ENCODE results near the gene LFNG. TPM values are rescaled to one million over a fixed set of nuclear protein-coding genes. Genes with fewer than 3 reads are reported as not detected.

Gene LFNG
- polyA plus RNA-seq, 6 donors from 2014 or later = 0.59 to 4.0 (median 2.2) TPM

GRCh38 chr7:2490181-2490651 lies 29.4 kb upstream of the LFNG start:
- H3K4me1 Mint-ChIP-seq = peaks cover 2 to 22% (median 16%) of the 10 kb centered on the region in 3 donors
- no peak overlapping the region for H3K27ac Mint-ChIP-seq
- no peak for DNase-seq
- H3K27me3 Mint-ChIP-seq = peaks cover 9 to 68% (median 42%) of the 10 kb centered on the region in 3 donors
- peaks cover 0 to 14% of the 10 kb centered on the region in 2 donors for H3K36me3 Mint-ChIP-seq
- no peak overlapping the region for H3K4me3 Mint-ChIP-seq
- H3K9me3 Mint-ChIP-seq = peaks cover 0 to 6% (median 0%) of the 10 kb centered on the region in 7 donors
- ATAC-seq (ENCODE audit: low read depth in 2 of 2) = no peak

- DNase-seq (no peak), ATAC-seq (ENCODE audit: low read depth in 2 of 2) (no peak)
- peaks cover 15 to 81% (median 48%) of the 10 kb centered on the region in 3 donors for H3K27me3 Mint-ChIP-seq
- peak overlapping the region in 1 of 8 donors; percentile 57 for H3K4me3 Mint-ChIP-seq
- H3K4me1 Mint-ChIP-seq = peaks cover 2 to 24% (median 21%) of the 10 kb centered on the region in 3 donors
- peaks cover 0 to 14% of the 10 kb centered on the region in 2 donors for H3K36me3 Mint-ChIP-seq
- H3K27ac Mint-ChIP-seq = peak overlapping the region in 1 of 6 donors; percentile 92
- H3K9me3 Mint-ChIP-seq = peaks cover 0 to 6% (median 0%) of the 10 kb centered on the region in 7 donors
These were observed 27.5 kb upstream of the LFNG start for GRCh38 chr7:2492038-2492437.

- peaks cover 0 to 6% (median 0%) of the 10 kb centered on the region in 7 donors for H3K9me3 Mint-ChIP-seq
- peaks cover 0 to 14% of the 10 kb centered on the region in 2 donors for H3K36me3 Mint-ChIP-seq
- ATAC-seq (ENCODE audit: low read depth in 2 of 2) (no peak), DNase-seq (no peak)
- H3K4me1 Mint-ChIP-seq = peaks cover 2 to 26% (median 25%) of the 10 kb centered on the region in 3 donors
- H3K27me3 Mint-ChIP-seq = peaks cover 14 to 80% (median 43%) of the 10 kb centered on the region in 3 donors
- H3K4me3 Mint-ChIP-seq = no peak overlapping the region
- H3K27ac Mint-ChIP-seq = peak overlapping the region in 2 of 6 donors; percentile 53 to 74
These were observed 26.1 kb upstream of the LFNG start for GRCh38 chr7:2493205-2494164.

- peaks cover 6 to 70% (median 43%) of the 10 kb centered on the region in 3 donors for H3K27me3 Mint-ChIP-seq
- ATAC-seq (ENCODE audit: low read depth in 2 of 2) (no peak), DNase-seq (no peak)
- peaks cover 0 to 25% (median 19%) of the 10 kb centered on the region in 3 donors for H3K4me1 Mint-ChIP-seq
- no peak overlapping the region for H3K4me3 Mint-ChIP-seq
- H3K36me3 Mint-ChIP-seq = peaks cover 0 to 14% of the 10 kb centered on the region in 2 donors
- peak overlapping the region in 1 of 6 donors; percentile 95 for H3K27ac Mint-ChIP-seq
- peaks cover 0 to 6% (median 0%) of the 10 kb centered on the region in 7 donors for H3K9me3 Mint-ChIP-seq
These were observed 25.1 kb upstream of the LFNG start for GRCh38 chr7:2494191-2495130.

GRCh38 chr7:2495418-2496299 lies 23.9 kb upstream of the LFNG start:
- Mint-ChIP-seq H3K4me3 (peak overlapping the region in 1 of 8 donors; percentile 79), H3K36me3 (peaks cover 0 to 14% of the 10 kb centered on the region in 2 donors), H3K9me3 (peaks cover 0 to 6% (median 0%) of the 10 kb centered on the region in 7 donors), H3K4me1 (peaks cover 0 to 28% (median 24%) of the 10 kb centered on the region in 3 donors), H3K27ac (no peak overlapping the region), H3K27me3 (peaks cover 6 to 69% (median 41%) of the 10 kb centered on the region in 3 donors)
- ATAC-seq (ENCODE audit: low read depth in 2 of 2) (no peak), DNase-seq (no peak)

- DNase-seq = no peak
- ATAC-seq (ENCODE audit: low read depth in 2 of 2) = no peak
- H3K4me1 Mint-ChIP-seq = peaks cover 0 to 26% (median 25%) of the 10 kb centered on the region in 3 donors
- peaks cover 0 to 11% of the 10 kb centered on the region in 2 donors for H3K36me3 Mint-ChIP-seq
- no peak overlapping the region for H3K27ac Mint-ChIP-seq
- peaks cover 6 to 63% (median 34%) of the 10 kb centered on the region in 3 donors for H3K27me3 Mint-ChIP-seq
- peaks cover 0 to 6% (median 0%) of the 10 kb centered on the region in 7 donors for H3K9me3 Mint-ChIP-seq
- H3K4me3 Mint-ChIP-seq = peak overlapping the region in 1 of 8 donors; percentile 79
These were observed 23.2 kb upstream of the LFNG start for GRCh38 chr7:2496375-2496774.

- Mint-ChIP-seq H3K27me3 (peaks cover 6 to 56% (median 27%) of the 10 kb centered on the region in 3 donors), H3K36me3 (peaks cover 0 to 4% of the 10 kb centered on the region in 2 donors), H3K9me3 (peaks cover 0 to 2% (median 0%) of the 10 kb centered on the region in 7 donors), H3K4me1 (peaks cover 0 to 25% (median 19%) of the 10 kb centered on the region in 3 donors), H3K4me3 (peak overlapping the region in 2 of 8 donors; percentile 8 to 50), H3K27ac (peak overlapping the region in 1 of 6 donors; percentile 52)
- ATAC-seq (ENCODE audit: low read depth in 2 of 2) = no peak
- DNase-seq = no peak
These were observed 22.5 kb upstream of the LFNG start for GRCh38 chr7:2497065-2497464.

- ATAC-seq (ENCODE audit: low read depth in 2 of 2) (peak; percentile 35 to 51), DNase-seq (no peak)
- Mint-ChIP-seq H3K27me3 (peaks cover 6 to 49% (median 21%) of the 10 kb centered on the region in 3 donors), H3K4me1 (peaks cover 0 to 25% (median 15%) of the 10 kb centered on the region in 3 donors), H3K9me3 (peaks cover 0 to 2% (median 0%) of the 10 kb centered on the region in 7 donors), H3K27ac (peak overlapping the region in 2 of 6 donors; percentile 24 to 52), H3K4me3 (peak overlapping the region in 4 of 8 donors; percentile 8 to 50 (median 39)), H3K36me3 (no peaks in the 10 kb centered on the region)
These were observed 21.9 kb upstream of the LFNG start for GRCh38 chr7:2497500-2498336.

- Mint-ChIP-seq H3K4me1 (peaks cover 0 to 26% (median 10%) of the 10 kb centered on the region in 3 donors), H3K36me3 (no peaks in the 10 kb centered on the region), H3K27ac (peak overlapping the region in 1 of 6 donors; percentile 8), H3K9me3 (peaks cover 0 to 2% (median 0%) of the 10 kb centered on the region in 7 donors), H3K4me3 (peak overlapping the region in 1 of 8 donors; percentile 44), H3K27me3 (peaks cover 6 to 39% (median 11%) of the 10 kb centered on the region in 3 donors)
- DNase-seq (no peak), ATAC-seq (ENCODE audit: low read depth in 2 of 2) (no peak)
These were observed 20.9 kb upstream of the LFNG start for GRCh38 chr7:2498708-2499107.

GRCh38 chr7:2499181-2499580 lies 20.4 kb upstream of the LFNG start:
- Mint-ChIP-seq H3K36me3 (no peaks in the 10 kb centered on the region), H3K4me3 (no peak overlapping the region), H3K4me1 (peaks cover 0 to 30% (median 10%) of the 10 kb centered on the region in 3 donors), H3K27ac (peak overlapping the region in 1 of 6 donors; percentile 8), H3K9me3 (peaks cover 0 to 2% (median 0%) of the 10 kb centered on the region in 7 donors), H3K27me3 (peaks cover 6 to 39% (median 9%) of the 10 kb centered on the region in 3 donors)
- no peak for DNase-seq
- no peak for ATAC-seq (ENCODE audit: low read depth in 2 of 2)
